Activated CD4-positive, alpha-beta T cell treated with anti-CD3 and anti-CD28 coated beads, Interleukin-2, amount 50 U/mL, for 16 hours (primary cell): Measurements from ENCODE around the gene ACAD9.

ENCODE experiments used
- DNase-seq: peaks from one replicate; pipeline ENCODE4 v3.0.0-alpha.2; 2020

The ACAD9 gene

GRCh38 chr3:128942161-128942952 is 62.9 kb downstream of the ACAD9 start:
- DNase-seq = no peak

GRCh38 chr3:128945041-128945877 is 65.8 kb downstream of the ACAD9 start:
- no peak for DNase-seq

- DNase-seq = no peak
Observed at GRCh38 chr3:128945878-128946175, 66.4 kb downstream of the ACAD9 start.

- DNase-seq = no peak
Observed at GRCh38 chr3:128946411-128946810, 67.0 kb downstream of the ACAD9 start.

- DNase-seq = no peak
Observed at GRCh38 chr3:128949158-128949557, 69.7 kb downstream of the ACAD9 start.

GRCh38 chr3:128950223-128950938 is 71.0 kb downstream of the ACAD9 start:
- peak; percentile 8 for DNase-seq

GRCh38 chr3:128956440-128956839 is 77.0 kb downstream of the ACAD9 start:
- DNase-seq = no peak
